Neural cell (in vitro differentiated cells): ENCODE measurements around the gene ZCCHC3. TPM values are rescaled to one million over a fixed set of nuclear protein-coding genes. Genes with fewer than 3 reads are reported as not detected.

ENCODE experiments used
- H2AFZ ChIP-seq: fragments of 200-600, 300-800 bp; sonication (generic), shearing (Covaris generic); 2 replicates; pipeline ENCODE4 v1.6.0; 2014; ENCODE audit warnings: low read depth, mild to moderate bottlenecking, antibody characterized with exemption, low read length, moderate library complexity
- H3F3A ChIP-seq: fragments of 200-600 bp; shearing (Covaris generic); 2 replicates; pipeline ENCODE4 v1.6.1; 2016; ENCODE audit warnings: mild to moderate bottlenecking, moderate library complexity, mixed read lengths, antibody characterized with exemption, low read length; ENCODE audit not compliant: insufficient read depth, poor library complexity, severe bottlenecking
- H3K27ac ChIP-seq: fragments of 200-600, 300-800 bp; sonication (generic), shearing (Covaris generic); 2 replicates; pipeline ENCODE4 v1.5.1; 2014; ENCODE audit warnings: mild to moderate bottlenecking, low read length, moderate library complexity
- H3K27me3 ChIP-seq: fragments of 300-800, 200-600 bp; sonication (generic), shearing (Covaris generic); 2 replicates; pipeline ENCODE4 v1.6.0; 2014; ENCODE audit warnings: mild to moderate bottlenecking, low read depth, low read length, moderate library complexity; ENCODE audit not compliant: insufficient read depth
- H3K36me3 ChIP-seq: fragments of 300-800, 200-600 bp; sonication (generic), shearing (Covaris generic); 2 replicates; pipeline ENCODE4 v1.5.1; 2014; ENCODE audit warnings: mild to moderate bottlenecking, antibody characterized with exemption, low read length, moderate library complexity; ENCODE audit not compliant: insufficient read depth
- H3K4me2 ChIP-seq: fragments of 300-800, 200-600 bp; sonication (generic), shearing (Covaris generic); 2 replicates; pipeline ENCODE4 v1.6.0; 2014; ENCODE audit warnings: mild to moderate bottlenecking, low read length
- H3K4me3 ChIP-seq: fragments of 300-800, 200-600 bp; sonication (generic), shearing (Covaris generic); 2 replicates; pipeline ENCODE4 v1.5.1; 2014; ENCODE audit warnings: mild to moderate bottlenecking, low read length, moderate library complexity
- H3K79me2 ChIP-seq: fragments of 200-600 bp; shearing (Covaris generic); replicated peaks from 2 replicates; pipeline ENCODE4 v1.6.0; 2014; ENCODE audit warnings: mild to moderate bottlenecking, low read length, moderate library complexity; ENCODE audit not compliant: insufficient read depth
- H3K9ac ChIP-seq: fragments of 300-800, 200-600 bp; sonication (generic), shearing (Covaris generic); 2 replicates; pipeline ENCODE4 v1.6.1; 2016; ENCODE audit warnings: mild to moderate bottlenecking, low read length, mixed read lengths
- H3K9me2 ChIP-seq: fragments of 200-600 bp; shearing (Covaris generic); 2 replicates; pipeline ENCODE4 v1.6.1; 2016; ENCODE audit warnings: mild to moderate bottlenecking, low read length, mixed read lengths; ENCODE audit not compliant: insufficient read depth
- H3K9me3 ChIP-seq: fragments of 200-600, 300-800 bp; sonication (generic), shearing (Covaris generic); 2 replicates; pipeline ENCODE4 v1.6.1; 2016; ENCODE audit warnings: mild to moderate bottlenecking, mixed run types, low read length, moderate library complexity, mixed read lengths
- H4K20me1 ChIP-seq: fragments of 200-600 bp; shearing (Covaris generic); 2 replicates; pipeline ENCODE4 v1.6.1; 2016; ENCODE audit warnings: mild to moderate bottlenecking, mixed run types; ENCODE audit not compliant: insufficient read depth
- EP300 ChIP-seq: fragments of 450-650 bp; conservative IDR thresholded peaks from 2 replicates; pipeline ENCODE4 v1.6.1; 2014; ENCODE audit warnings: antibody characterized with exemption, mild to moderate bottlenecking, moderate library complexity; ENCODE audit not compliant: poor library complexity, severe bottlenecking
- EZH2 ChIP-seq: fragments of 200-600, 300-800 bp; shearing (Covaris generic), sonication (generic); IDR thresholded peaks from 2 replicates; pipeline ENCODE4 v1.6.1; 2014; ENCODE audit warnings: antibody characterized with exemption, low read length, borderline replicate concordance, mild to moderate bottlenecking; ENCODE audit not compliant: insufficient read depth, poor library complexity, severe bottlenecking
- MXI1 ChIP-seq: fragments of 450-650 bp; conservative IDR thresholded peaks from 2 replicates; pipeline ENCODE4 v1.6.1; 2014; ENCODE audit warnings: antibody characterized with exemption, mild to moderate bottlenecking; ENCODE audit not compliant: poor library complexity, severe bottlenecking
- POLR2AphosphoS5 ChIP-seq: IDR thresholded peaks from 2 replicates; pipeline ENCODE4 v1.6.1; 2012
- RAD21 ChIP-seq: fragments of 450-650 bp; conservative IDR thresholded peaks from 2 replicates; pipeline ENCODE4 v1.6.1; 2014; ENCODE audit warnings: antibody characterized with exemption, mild to moderate bottlenecking, moderate library complexity
- SMC3 ChIP-seq: fragments of 450-650 bp; conservative IDR thresholded peaks from 2 replicates; pipeline ENCODE4 v1.6.1; 2014; ENCODE audit warnings: antibody characterized with exemption, mild to moderate bottlenecking, moderate library complexity; ENCODE audit not compliant: poor library complexity
- TAF1 ChIP-seq: IDR thresholded peaks from 2 replicates; pipeline ENCODE4 v1.6.1; 2012; ENCODE audit warnings: low read depth
- polyA plus RNA-seq: library from polyadenylated mRNA; depleted of rRNA; stranded (reverse); fragments of >200 nt; gene quantifications from 2 replicates; pipeline ENCODE4 v1.2.3, GENCODE V29; 2014
- TF ChIP-seq, protein P1 (sequence below): fragments of 450-650 bp; IDR thresholded peaks from 2 replicates; pipeline ENCODE4 v1.5.1; 2014; ENCODE audit warnings: antibody characterized with exemption, mild to moderate bottlenecking, moderate library complexity; ENCODE audit not compliant: poor library complexity, severe bottlenecking
- TF ChIP-seq, protein P2 (sequence below): IDR thresholded peaks from 2 replicates; pipeline ENCODE4 v1.6.1; 2012; ENCODE audit warnings: borderline replicate concordance

The ZCCHC3 gene
- polyA plus RNA-seq, 1 donor from 2014 or later = 15.5 TPM

DNA sequence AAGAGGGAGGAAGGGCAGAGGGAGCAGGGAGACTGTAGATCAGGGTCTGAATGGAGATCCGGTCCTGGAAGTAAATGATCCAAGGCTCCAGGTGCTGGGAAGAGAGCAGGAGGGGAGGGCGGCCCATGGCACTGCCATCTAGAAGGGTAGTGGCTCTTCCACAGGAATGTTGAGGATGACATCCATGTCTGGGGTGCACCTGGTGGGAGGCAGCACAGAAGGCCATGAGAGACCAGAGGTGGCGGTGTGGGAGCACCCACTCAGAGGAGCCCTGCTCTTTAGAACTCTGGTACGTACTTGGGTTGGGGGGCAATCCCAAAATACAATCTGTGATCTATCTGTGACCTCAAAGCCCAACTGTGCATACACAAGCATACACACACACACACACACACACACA, 26.3 kb upstream of the ZCCHC3 start:
- no peak overlapping the region for H2AFZ ChIP-seq
- no peak overlapping the region for H3K4me2 ChIP-seq
- no peak for TF ChIP-seq SMC3
- no peak for TF ChIP-seq TAF1
- TF ChIP-seq, protein P1, sequence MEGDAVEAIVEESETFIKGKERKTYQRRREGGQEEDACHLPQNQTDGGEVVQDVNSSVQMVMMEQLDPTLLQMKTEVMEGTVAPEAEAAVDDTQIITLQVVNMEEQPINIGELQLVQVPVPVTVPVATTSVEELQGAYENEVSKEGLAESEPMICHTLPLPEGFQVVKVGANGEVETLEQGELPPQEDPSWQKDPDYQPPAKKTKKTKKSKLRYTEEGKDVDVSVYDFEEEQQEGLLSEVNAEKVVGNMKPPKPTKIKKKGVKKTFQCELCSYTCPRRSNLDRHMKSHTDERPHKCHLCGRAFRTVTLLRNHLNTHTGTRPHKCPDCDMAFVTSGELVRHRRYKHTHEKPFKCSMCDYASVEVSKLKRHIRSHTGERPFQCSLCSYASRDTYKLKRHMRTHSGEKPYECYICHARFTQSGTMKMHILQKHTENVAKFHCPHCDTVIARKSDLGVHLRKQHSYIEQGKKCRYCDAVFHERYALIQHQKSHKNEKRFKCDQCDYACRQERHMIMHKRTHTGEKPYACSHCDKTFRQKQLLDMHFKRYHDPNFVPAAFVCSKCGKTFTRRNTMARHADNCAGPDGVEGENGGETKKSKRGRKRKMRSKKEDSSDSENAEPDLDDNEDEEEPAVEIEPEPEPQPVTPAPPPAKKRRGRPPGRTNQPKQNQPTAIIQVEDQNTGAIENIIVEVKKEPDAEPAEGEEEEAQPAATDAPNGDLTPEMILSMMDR = no peak
- no peak for TF ChIP-seq EP300
- no peak for TF ChIP-seq MXI1
- TF ChIP-seq EZH2 = no peak
- TF ChIP-seq POLR2AphosphoS5 = no peak
- TF ChIP-seq RAD21 = no peak
- TF ChIP-seq, protein P2, sequence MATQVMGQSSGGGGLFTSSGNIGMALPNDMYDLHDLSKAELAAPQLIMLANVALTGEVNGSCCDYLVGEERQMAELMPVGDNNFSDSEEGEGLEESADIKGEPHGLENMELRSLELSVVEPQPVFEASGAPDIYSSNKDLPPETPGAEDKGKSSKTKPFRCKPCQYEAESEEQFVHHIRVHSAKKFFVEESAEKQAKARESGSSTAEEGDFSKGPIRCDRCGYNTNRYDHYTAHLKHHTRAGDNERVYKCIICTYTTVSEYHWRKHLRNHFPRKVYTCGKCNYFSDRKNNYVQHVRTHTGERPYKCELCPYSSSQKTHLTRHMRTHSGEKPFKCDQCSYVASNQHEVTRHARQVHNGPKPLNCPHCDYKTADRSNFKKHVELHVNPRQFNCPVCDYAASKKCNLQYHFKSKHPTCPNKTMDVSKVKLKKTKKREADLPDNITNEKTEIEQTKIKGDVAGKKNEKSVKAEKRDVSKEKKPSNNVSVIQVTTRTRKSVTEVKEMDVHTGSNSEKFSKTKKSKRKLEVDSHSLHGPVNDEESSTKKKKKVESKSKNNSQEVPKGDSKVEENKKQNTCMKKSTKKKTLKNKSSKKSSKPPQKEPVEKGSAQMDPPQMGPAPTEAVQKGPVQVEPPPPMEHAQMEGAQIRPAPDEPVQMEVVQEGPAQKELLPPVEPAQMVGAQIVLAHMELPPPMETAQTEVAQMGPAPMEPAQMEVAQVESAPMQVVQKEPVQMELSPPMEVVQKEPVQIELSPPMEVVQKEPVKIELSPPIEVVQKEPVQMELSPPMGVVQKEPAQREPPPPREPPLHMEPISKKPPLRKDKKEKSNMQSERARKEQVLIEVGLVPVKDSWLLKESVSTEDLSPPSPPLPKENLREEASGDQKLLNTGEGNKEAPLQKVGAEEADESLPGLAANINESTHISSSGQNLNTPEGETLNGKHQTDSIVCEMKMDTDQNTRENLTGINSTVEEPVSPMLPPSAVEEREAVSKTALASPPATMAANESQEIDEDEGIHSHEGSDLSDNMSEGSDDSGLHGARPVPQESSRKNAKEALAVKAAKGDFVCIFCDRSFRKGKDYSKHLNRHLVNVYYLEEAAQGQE = no peak
- H3K9me2 ChIP-seq = no peaks in the 10 kb centered on the region
- H3K27ac ChIP-seq = no peak overlapping the region
- H3K36me3 ChIP-seq = no peaks in the 10 kb centered on the region
- H3K9me3 ChIP-seq = no peaks in the 10 kb centered on the region
- H3K27me3 ChIP-seq = no peaks in the 10 kb centered on the region
- H4K20me1 ChIP-seq = no peaks in the 10 kb centered on the region
- H3F3A ChIP-seq = no peaks in the 10 kb centered on the region
- H3K79me2 ChIP-seq = no peaks in the 10 kb centered on the region
- no peak overlapping the region for H3K4me3 ChIP-seq
- no peak overlapping the region for H3K9ac ChIP-seq

DNA sequence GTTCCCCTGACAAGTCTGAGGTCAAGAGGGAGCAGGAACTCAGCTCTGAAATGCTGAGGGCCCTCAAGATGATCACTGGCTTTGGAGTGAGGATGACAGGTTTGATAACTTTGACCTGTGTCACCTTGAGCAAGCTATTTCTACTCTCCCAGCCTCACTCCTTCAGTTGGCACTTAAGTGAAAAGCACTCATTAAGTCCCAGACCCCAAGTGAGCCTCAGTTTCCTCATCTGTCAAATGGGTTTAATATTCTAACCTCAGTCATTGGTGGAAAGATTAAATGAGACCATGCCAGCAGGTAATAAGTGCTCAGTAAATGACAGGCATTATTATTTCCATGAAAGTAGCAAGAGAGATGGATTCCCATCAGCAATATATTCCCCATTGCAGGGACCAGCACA, 25.8 kb upstream of the ZCCHC3 start:
- H3K36me3 ChIP-seq = no peaks in the 10 kb centered on the region
- H3K4me2 ChIP-seq = no peak overlapping the region
- no peak overlapping the region for H3K9ac ChIP-seq
- no peaks in the 10 kb centered on the region for H3K9me2 ChIP-seq
- no peaks in the 10 kb centered on the region for H4K20me1 ChIP-seq
- no peaks in the 10 kb centered on the region for H3F3A ChIP-seq
- H3K27me3 ChIP-seq = no peaks in the 10 kb centered on the region
- H3K4me3 ChIP-seq = no peak overlapping the region
- no peak overlapping the region for H2AFZ ChIP-seq
- TF ChIP-seq, protein P1 = no peak
- no peak for TF ChIP-seq RAD21
- no peak for TF ChIP-seq MXI1
- TF ChIP-seq EZH2 = no peak
- TF ChIP-seq, protein P2 = no peak
- no peak for TF ChIP-seq SMC3
- no peak for TF ChIP-seq POLR2AphosphoS5
- TF ChIP-seq EP300 = no peak
- no peaks in the 10 kb centered on the region for H3K9me3 ChIP-seq
- no peaks in the 10 kb centered on the region for H3K79me2 ChIP-seq
- no peak overlapping the region for H3K27ac ChIP-seq
